T-helper 2 cell treated with Interferon-gamma antibody and Interleukin-4, amounts not matched to agents 100 ng/mL and 5 ng/mL, for 36 hours (primary cell): Measurements from ENCODE around the gene CTNND2. TPM values are rescaled to one million over a fixed set of nuclear protein-coding genes. Genes with fewer than 3 reads are reported as not detected.
"Not testable (repeated sequence)": the region's sequence is repeated elsewhere in the genome, so short reads cannot be mapped to it uniquely, and the experiment has no call there.

ENCODE experiments used
- intact Hi-C: fragments of 100-400 bp; cut with micrococcal nuclease; formaldehyde crosslinking; loops from one replicate; pipeline ENCODE4 v1.15.1; 2023
- total RNA-seq: library from RNA; stranded (reverse); gene quantifications from 2 replicates; pipeline ENCODE4 v1.2.3, GENCODE V29; 2022

Gene CTNND2
- total RNA-seq, 1 donor from 2014 or later: not detected

GRCh38 chr5:11467588-11467987 is 436.7 kb downstream of the CTNND2 start:
- intact Hi-C loops: no loop called here

- intact Hi-C loops: no loop called here
Observed at GRCh38 chr5:11459716-11460115, 444.5 kb downstream of the CTNND2 start.

- intact Hi-C loops: no loop called here
Observed at GRCh38 chr5:11455505-11455904, 448.7 kb downstream of the CTNND2 start.

GRCh38 chr5:11452852-11453251 is 451.4 kb downstream of the CTNND2 start:
- intact Hi-C loops: no loop called here

- intact Hi-C loops: no loop called here
Observed at GRCh38 chr5:11449966-11450365, 454.3 kb downstream of the CTNND2 start.

- intact Hi-C loops: no loop called here
Observed at GRCh38 chr5:11449217-11449616, 455.0 kb downstream of the CTNND2 start.

GRCh38 chr5:11443831-11444230 is 460.4 kb downstream of the CTNND2 start:
- intact Hi-C loops: no loop called here

- intact Hi-C loops: no loop called here
Observed at GRCh38 chr5:11432116-11432515, 472.1 kb downstream of the CTNND2 start.

- intact Hi-C loops: no loop called here
Observed at GRCh38 chr5:11429254-11429653, 475.0 kb downstream of the CTNND2 start.

- intact Hi-C loops: no loop called here
Observed at GRCh38 chr5:11427569-11427968, 476.7 kb downstream of the CTNND2 start.

- intact Hi-C loops: no loop called here
Observed at GRCh38 chr5:11426442-11426841, 477.8 kb downstream of the CTNND2 start.

GRCh38 chr5:11422342-11422741 is 481.9 kb downstream of the CTNND2 start:
- intact Hi-C loops: no loop called here

GRCh38 chr5:11420969-11421368 is 483.3 kb downstream of the CTNND2 start:
- intact Hi-C loops: no loop called here

- intact Hi-C loops: no loop called here
Observed at GRCh38 chr5:11415751-11416150, 488.5 kb downstream of the CTNND2 start.

- intact Hi-C loops: not testable (repeated sequence)
Observed at GRCh38 chr5:11414732-11415131, 489.5 kb downstream of the CTNND2 start.

- intact Hi-C loops: no loop called here
Observed at GRCh38 chr5:11411621-11412020, 492.6 kb downstream of the CTNND2 start.

- intact Hi-C loops: no loop called here
Observed at GRCh38 chr5:11407556-11408145, 496.6 kb downstream of the CTNND2 start.

GRCh38 chr5:11400316-11400715 is 503.9 kb downstream of the CTNND2 start:
- intact Hi-C loops: no loop called here

- intact Hi-C loops: no loop called here
Observed at GRCh38 chr5:11398728-11399127, 505.5 kb downstream of the CTNND2 start.

GRCh38 chr5:11397549-11397948 is 506.7 kb downstream of the CTNND2 start:
- intact Hi-C loops: no loop called here

GRCh38 chr5:11396917-11397316 is 507.3 kb downstream of the CTNND2 start:
- intact Hi-C loops: no loop called here

GRCh38 chr5:11394933-11395332 is 509.3 kb downstream of the CTNND2 start:
- intact Hi-C loops: no loop called here

- intact Hi-C loops: no loop called here
Observed at GRCh38 chr5:11390291-11390767, 513.9 kb downstream of the CTNND2 start.

- intact Hi-C loops: no loop called here
Observed at GRCh38 chr5:11387382-11387781, 516.9 kb downstream of the CTNND2 start.
